GM21717 (cell line): Measurements from ENCODE around the gene NLRC3.
"Not testable (repeated sequence)": the region's sequence is repeated elsewhere in the genome, so short reads cannot be mapped to it uniquely, and the experiment has no call there.

Source experiments
- ATAC-seq: cut with Tn5 transposase; IDR thresholded peaks from one replicate; pipeline ENCODE4 v1.9.1; 2021; ENCODE audit warnings: mild to moderate bottlenecking, moderate library complexity; ENCODE audit not compliant: unreplicated experiment

Gene NLRC3

GRCh38 chr16:3548859-3549258, 28.3 kb downstream of the NLRC3 start:
- no peak for ATAC-seq

GRCh38 chr16:3548445-3548844, 28.8 kb downstream of the NLRC3 start:
- ATAC-seq: no peak

- ATAC-seq: no peak
Observed at GRCh38 chr16:3546986-3547682, 30.1 kb downstream of the NLRC3 start.

GRCh38 chr16:3542601-3543373, 34.4 kb downstream of the NLRC3 start:
- no peak for ATAC-seq

GRCh38 chr16:3541527-3542155, 35.6 kb downstream of the NLRC3 start:
- no peak for ATAC-seq

GRCh38 chr16:3538222-3538621, 39.0 kb downstream of the NLRC3 start:
- ATAC-seq: no peak

GRCh38 chr16:3536851-3537250, 40.4 kb downstream of the NLRC3 start:
- ATAC-seq: no peak

- ATAC-seq: no peak
Observed at GRCh38 chr16:3536271-3536731, 40.9 kb downstream of the NLRC3 start.

- no peak for ATAC-seq
Observed at GRCh38 chr16:3534126-3534525, 43.1 kb downstream of the NLRC3 start.

GRCh38 chr16:3532741-3533140, 44.5 kb downstream of the NLRC3 start:
- ATAC-seq: no peak

- no peak for ATAC-seq
Observed at GRCh38 chr16:3530371-3530914, 46.8 kb downstream of the NLRC3 start.

- ATAC-seq: no peak
Observed at GRCh38 chr16:3529175-3529574, 48.0 kb downstream of the NLRC3 start.

GRCh38 chr16:3528406-3528805, 48.8 kb downstream of the NLRC3 start:
- ATAC-seq: no peak

- not testable (repeated sequence) for ATAC-seq
Observed at GRCh38 chr16:3527216-3527829, 49.9 kb downstream of the NLRC3 start.

GRCh38 chr16:3525951-3526350, 51.3 kb downstream of the NLRC3 start:
- ATAC-seq: no peak

- no peak for ATAC-seq
Observed at GRCh38 chr16:3523281-3523680, 53.9 kb downstream of the NLRC3 start.

GRCh38 chr16:3520841-3521240, 56.4 kb downstream of the NLRC3 start:
- ATAC-seq: no peak

GRCh38 chr16:3520413-3520812, 56.8 kb downstream of the NLRC3 start:
- no peak for ATAC-seq

- no peak for ATAC-seq
Observed at GRCh38 chr16:3519581-3519980, 57.6 kb downstream of the NLRC3 start.

- no peak for ATAC-seq
Observed at GRCh38 chr16:3518986-3519348, 58.2 kb downstream of the NLRC3 start.

- no peak for ATAC-seq
Observed at GRCh38 chr16:3518292-3518985, 58.8 kb downstream of the NLRC3 start.
